SKM-1 (cell line): ENCODE results near the gene NT5C3A.
"Not testable (repeated sequence)": the region's sequence is repeated elsewhere in the genome, so short reads cannot be mapped to it uniquely, and the experiment has no call there.

ENCODE experiments used
- DNase-seq: peaks from one replicate; lab custom pipeline; 2025; ENCODE audit not compliant: unreplicated experiment; lab: John Stamatoyannopoulos, UW

The NT5C3A gene

DNA sequence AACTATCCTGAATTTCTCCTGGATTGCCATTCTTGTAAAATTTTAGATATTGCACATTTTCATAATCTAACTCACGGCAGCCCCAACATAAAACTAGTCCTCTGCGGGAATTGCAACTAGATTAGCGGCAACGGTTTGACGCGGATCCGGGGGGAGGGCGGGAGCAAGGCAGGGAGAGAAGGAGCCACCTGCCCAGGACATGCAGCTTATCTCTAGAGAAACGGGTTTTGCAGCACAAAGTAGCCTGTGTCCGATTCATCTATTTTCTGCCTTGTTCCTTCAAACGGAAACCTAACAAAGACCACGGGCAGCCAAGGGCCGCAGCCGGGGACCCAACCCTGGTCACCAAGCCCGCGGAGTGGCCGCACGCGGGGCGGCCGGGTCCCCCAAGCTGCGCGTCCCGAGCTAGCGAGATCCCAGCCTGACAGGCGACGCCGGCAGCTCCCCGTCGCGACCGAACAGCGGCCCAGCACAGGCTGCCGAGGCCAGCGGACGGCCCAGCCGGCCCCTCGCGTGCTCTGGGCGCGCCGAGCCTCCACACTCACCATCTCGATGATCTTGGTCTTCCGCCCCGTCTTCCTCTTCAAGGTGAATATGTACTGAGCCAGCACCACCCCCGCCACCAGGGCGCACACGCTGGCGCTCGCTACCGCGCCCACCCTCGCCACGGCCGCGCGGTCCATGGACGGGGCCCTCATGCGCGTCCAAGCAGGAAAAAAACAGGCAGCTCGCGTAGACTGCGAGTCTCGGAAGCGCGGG, at the start of gene NT5C3A:
TSS of gene NT5C3A (minus strand) at position 754 of the 759 bp plus-strand sequence. CDS start at position 683, 71 bp downstream.
- no peak for DNase-seq

DNA sequence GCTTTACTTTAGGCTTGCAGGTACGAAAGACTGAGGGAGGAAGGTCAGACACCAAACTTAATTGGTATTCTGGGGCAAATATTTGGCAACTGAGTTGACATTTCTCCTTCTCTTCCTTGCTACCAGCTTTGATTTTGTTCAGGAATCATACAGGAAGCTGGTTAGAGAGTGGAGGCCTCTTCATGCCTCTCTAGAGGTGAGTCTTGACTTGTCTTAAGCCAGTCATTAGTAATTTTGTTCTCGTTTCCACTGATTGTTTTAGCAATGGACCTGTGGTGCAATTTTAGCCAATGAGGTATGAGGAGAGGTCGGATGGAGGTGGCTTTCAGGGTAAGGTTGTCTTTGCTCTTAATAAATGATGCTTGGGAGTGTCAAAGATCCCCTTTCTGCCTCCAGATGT, 49.0 kb upstream of the NT5C3A start:
- DNase-seq, result no peak

DNA sequence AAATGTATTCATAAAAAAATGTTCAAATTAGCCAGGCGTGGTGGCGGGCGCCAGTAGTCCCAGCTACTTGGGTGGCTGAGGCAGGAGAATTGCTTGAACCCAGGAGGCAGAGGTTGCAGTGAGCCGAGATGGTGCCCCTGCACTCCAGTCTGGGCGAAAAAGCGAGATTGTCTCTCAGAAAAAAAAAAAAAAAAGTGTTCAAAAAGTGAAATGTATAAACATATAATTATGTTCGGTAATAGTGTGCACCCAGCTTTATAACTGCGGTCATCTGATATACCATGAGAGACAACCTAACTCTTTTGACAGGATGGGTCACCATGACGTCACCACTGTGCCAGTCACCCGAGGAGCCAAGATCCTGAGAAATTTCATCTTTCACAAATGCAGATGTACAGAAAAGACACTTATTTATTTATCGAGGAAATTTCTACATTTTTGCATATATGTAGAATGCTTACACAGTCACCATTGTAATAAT, 47.2 kb upstream of the NT5C3A start:
- DNase-seq, result no peak

DNA sequence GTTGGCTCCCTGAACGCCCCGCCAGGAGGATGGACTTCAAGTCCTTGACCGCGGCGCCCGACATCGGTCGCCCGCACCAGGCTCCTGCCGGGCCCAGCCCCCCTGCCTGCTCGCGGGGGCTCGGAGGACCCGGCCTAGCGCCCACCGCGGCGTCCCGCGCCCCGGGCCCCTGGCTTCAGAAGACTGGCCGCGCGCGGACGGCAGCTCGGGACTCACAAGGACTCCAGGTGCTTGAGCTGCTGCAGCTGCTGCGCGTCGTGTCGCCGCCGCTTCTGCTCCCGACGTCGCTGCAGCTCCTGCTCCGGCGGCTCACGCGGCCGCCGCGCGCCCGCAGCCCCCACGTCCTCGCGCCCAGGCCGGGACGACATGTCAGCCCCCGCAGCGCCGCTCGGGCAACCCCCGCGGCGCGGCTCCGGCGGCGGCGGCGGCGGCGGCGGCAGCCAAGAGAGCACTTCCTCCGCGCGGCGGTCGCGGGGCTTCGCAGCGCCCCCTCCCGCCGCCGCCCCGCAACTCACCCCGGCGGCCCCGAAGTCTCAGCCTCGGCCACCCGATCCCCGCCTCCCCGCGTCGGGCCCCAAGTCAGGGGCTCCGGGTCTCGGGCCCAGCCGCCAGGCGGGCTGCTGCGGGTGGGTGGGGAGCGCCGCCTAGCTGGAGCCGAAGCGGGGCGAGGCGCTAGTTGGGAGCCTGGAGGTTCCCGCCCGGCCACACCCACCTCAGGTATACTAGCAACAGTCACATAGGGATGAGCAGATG, 46.6 kb upstream of the NT5C3A start, which contains the start of gene RP9:
TSS of gene RP9 (minus strand) at position 400 of the 753 bp plus-strand sequence. CDS start at position 368, 32 bp downstream.
- peak; percentile 52 for DNase-seq

DNA sequence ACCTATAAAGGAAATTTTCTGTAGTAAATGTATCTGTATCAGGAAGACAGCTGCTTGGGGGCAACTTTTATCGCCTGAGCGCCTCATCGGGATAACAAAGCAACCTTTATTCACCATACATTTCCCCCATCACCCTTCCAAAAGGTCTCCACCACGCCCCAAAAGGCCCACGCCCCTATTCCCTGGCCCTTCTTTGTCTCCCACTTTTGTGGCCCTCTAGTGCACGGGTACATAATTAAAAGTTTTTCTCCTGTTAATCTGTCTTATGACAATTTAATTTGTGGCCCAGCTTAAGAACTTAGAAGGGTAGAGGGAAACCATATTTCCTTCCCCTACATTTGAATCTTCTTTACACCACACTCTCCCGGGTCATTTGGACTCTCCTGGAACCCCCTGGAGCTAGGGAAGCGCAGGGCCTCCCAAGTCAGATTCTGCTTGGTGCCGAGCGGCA, 46.0 kb upstream of the NT5C3A start:
- DNase-seq, result no peak

DNA sequence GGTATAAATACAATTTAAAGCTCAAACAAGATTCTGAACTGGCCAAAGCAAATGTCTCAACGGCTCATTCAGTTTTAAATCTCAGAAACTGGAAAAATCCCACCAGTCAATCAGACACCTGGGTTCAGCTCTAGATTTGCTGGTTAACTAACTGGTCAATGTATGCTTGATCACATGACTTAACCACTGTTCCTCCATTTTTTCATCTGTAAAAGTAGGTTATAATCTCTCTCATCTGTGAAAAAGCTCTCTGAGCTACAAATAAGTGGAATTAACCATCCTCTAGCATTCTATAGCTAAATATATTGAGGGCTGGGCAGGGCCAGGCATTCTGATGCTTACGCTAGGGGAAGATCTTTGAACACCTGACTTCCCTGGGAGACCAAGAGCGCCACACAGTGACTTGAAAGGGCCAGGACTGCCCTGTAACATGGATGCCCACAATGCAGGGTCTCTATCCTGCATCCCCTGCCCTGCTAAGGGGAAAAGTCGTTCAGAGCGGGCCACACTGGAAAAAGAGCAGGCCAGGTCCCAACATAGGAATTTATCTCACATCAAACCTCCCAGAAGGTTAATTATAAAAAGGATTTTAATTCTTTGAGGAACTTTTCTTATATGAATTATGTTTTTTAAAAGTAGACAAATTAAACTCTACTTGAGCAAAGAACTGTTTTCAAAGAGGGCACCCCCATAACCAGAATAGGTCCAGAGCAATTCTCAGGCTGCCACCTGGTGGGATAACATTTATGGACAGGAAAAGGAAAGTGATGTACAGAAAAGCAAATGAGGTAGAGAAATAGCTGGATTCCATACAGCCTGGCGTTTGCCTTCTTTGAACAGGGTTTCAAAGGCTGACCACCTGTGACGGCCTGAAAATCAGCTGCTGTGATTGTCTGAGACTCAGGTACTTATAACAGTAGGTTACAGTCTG, 44.8 kb upstream of the NT5C3A start:
- no peak for DNase-seq

DNA sequence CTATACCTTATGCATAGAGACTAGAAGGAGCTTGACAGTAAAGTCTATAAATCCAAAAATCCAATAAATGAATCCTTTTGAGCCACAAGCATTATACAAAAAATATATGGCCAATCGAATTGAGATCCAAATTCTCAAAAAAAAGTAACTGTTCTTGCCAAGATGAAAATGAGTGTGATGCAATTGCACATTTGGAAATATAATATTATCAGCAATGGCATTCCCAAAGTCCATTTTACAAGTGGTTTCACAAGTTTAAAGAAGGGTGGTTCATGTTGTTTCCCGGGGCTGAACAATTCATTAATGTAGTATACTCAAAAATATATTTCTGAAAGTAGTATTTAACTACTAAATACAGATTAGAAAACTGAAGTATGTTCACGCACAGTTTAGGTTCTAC, 39.3 kb upstream of the NT5C3A start:
- no peak for DNase-seq

DNA sequence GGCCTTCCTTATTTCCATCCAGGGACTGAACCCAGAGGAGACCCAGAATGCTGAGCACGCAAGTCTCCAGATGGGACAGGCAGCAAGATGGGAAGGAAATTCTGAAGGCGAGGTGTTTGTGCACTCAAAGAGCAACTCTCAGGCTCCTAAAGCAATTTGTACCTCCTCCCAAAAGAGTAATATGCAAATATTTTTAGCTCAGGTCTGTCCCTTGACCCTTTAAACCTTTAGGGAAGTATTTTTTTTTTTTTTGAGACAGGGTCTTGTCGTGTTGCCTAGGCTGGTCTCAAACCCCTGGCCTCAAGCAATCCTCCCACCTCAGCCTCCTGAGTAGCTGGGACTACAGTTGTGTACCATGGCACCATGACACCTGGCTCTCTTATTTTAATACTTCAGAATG, 38.2 kb upstream of the NT5C3A start:
- DNase-seq, result no peak

DNA sequence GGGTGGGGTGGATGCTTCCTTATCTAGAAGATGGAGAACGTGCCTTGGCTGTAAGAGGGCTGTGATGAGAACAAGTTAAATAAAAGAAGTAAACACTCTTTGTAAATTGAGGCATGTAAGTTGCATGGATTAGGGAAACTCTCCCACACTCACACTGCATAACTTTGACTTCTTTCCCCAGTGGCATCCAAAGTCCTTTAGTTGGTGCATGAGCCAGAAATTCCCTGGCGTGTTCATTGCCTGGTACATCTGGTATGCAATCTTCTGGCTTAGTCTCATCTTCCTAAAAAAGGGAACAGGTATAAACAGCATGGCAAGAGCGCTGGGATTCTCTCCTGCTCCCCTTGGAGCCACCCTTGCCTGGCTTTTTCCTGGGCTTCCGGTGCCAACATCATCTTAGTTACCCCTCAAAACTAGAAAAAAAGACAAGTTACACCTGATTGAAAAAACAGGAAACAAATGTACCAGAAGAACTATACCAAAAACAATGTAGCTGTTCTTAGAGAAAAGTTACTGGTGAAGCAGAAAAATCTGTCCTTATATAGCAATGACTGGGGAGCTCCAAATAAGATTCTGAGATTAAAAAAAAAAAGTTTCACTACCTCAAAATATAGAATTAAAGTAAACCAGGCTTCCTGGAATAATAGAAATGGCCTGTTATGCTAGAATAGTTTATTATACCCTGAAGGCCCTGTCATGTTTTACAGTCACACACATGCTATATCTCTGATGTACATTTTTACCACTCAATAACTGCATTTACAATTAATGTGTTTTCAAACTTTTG, 36.8 kb upstream of the NT5C3A start:
- no peak for DNase-seq

DNA sequence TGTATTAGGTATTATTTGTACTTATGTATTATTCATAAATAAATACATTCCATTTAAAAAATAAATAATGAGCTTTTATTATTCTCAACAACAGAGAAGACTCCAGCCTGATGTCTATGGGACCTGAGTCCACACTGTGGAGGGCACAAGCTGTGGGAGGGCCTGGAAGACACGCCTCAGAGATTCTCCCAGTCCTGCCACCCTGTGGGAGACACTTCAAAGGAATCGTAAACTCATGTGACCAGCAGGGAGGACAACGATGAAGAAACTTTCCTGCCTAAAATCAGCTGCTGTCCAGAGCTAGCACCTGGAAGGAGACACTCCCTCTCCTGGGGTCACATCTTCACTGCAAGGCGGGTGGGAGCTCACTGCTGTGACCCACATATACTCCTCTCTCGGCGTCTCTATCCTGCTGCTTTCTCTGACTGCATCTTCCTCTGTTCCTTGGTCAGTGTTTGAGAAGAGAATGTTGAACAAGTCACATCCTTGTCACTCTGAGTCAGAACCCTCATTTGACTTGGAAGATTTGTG, 32.2 kb upstream of the NT5C3A start:
- not testable (repeated sequence) for DNase-seq

DNA sequence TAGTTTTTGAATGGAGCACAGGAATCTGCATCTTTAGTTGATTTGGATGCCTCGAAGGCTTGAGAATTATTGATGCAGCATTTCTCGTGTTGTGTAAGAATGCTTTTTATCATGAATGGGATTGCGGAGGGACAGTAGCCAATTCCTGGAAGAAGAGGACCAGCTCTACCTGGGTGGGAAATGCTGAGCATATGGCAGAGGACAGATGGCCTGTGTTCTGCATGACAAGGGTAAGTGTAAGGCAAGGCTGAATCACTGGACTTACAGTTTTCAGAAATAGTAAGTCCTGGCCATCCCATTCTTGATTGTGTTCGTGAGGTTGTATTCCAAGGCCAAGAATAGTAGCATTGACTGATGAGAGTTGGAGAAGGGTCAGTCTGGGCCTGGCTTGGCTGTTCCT, 30.7 kb upstream of the NT5C3A start:
- DNase-seq, result no peak

DNA sequence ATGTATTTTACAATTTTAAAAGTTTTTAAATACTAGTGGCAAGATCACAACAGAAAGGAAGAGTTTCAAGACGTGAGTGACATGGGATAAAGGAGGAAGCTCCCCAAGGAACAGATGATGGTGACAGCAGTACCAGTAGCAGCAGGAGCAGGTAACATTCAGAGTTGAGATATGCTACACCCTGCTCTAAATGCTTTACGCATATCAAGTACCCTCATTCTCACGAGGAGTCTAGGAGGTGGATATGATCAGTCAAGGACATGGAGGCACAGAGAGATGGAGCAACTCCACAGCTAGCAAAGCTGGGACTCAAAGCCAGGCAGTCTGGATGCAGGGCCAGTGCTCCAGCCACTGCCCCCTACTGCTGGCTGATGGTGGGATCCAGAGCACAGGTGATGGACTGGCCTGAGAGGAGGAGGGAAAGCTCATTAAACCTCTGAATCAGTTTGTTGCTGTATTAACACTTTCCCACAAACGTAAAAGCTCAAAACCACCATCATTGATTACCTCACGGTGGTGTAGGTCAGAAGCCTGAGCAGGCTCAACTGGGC, 29.1 kb upstream of the NT5C3A start:
- no peak for DNase-seq

DNA sequence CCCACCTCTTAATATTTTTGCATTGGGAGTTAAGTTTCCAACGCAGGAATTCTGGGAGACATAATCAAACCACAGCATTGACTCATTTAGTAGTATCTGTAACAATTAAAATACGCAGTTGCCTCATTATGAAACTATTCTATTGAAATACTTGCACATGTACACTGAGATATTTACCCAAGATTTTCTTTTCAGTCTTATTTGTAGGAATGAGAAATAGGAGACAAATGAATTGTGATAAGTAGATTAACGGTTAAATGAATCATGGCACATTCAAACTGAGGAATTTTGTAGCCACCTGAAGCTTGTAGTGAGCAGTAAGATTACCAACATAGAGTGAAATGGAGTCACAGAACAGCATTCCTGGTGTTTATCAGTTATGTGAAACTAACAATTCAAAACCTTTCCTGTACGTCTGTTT, 28.5 kb upstream of the NT5C3A start:
- no peak for DNase-seq

DNA sequence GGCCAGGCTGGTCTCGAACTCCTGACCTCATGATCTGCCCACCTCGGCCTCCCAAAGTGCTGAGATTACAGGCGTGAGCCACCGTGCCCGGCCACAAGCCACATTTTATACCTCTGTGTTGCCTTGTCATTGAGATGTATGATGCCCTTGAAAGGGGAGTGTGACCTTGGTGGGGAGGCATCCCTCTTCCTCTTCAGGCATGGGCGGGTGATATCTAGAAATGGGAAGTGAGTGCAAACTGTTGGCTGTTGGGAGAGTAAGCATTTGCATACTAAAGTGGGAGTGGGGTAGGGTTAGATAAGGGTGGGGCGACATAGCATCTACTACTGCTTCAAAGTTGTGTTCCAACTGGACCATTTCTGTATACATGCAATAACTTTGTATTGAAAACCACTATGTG, 26.6 kb upstream of the NT5C3A start:
- DNase-seq, result no peak

DNA sequence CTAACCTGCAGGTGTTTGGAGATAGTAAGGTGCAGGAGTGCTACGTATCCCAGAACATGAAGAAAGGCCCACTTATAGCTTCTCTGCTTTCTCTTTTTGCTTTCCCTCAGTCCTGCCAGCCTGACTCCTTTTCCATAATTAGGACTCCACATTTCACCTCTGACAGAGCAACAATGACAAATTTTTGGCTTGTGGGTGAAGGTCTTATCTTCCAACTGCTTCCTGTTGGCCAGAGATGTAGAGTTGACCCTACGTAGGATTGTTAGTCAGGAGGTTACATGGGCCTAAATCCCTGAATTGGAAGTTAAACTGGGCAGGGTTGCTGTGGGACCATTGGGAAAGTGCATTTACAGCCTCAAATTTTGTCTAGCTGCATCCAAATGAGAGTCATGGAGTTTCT, 25.3 kb upstream of the NT5C3A start:
- DNase-seq, result no peak

DNA sequence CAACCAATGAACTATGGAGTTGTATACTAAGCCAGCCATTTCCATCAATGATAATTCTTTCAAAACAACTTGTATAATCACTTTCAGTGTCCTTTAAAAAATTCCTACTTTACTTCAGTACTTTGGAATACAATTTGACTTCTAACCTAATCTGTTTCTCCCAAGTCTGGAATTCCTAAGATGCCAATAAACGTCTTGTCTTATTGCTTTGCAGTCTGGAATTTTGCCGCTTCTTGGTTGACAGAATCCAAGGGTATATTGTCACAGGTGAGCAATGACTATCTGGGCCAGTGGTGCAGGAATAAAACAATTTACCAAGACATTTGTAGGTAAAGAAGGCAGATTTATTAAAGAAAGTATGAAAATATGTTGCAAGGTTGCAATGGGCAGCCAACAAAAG, 24.8 kb upstream of the NT5C3A start:
- no peak for DNase-seq

DNA sequence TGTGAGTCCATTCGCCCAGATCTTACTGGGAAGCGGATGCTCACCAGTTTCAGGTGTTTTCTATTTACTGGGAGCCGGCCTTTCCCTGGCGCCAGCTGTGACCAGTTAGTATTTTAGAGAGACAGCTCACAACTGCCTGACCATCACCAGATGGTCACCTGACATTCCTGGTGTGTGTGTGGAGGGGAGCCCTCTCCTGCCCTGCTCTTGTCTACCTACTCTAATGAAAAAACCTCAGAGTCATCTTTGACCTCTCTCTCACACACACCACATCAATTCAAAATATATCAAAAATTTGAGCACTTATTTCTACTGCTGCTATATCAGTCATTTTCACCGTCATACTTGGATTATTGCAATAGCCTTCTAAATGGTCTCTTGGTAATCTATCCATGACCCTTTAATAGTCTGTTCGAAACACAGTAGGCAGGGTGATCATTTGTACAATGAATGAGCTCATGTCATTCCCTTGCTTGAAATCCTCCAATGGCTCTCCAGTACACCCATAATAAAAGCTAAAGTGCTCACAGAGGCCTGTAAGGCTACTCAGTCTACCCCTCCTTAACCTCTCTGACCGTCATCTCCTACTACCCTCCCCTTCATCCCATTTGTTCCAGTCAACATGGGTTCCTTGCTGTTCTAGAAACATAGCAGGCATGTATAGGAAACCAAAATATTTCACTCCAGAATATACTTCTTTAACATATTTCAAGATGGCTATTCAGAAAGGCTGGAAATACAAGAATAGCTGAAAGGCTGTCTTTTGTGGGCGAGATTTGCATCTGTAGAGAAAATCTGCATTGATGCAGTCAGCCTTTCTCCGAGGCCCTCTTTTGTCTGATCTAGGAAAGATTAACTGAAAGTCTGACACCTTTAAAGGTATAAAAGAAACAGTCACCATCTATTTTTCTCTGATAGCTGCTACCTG, 17.5 kb upstream of the NT5C3A start:
- DNase-seq, result no peak

DNA sequence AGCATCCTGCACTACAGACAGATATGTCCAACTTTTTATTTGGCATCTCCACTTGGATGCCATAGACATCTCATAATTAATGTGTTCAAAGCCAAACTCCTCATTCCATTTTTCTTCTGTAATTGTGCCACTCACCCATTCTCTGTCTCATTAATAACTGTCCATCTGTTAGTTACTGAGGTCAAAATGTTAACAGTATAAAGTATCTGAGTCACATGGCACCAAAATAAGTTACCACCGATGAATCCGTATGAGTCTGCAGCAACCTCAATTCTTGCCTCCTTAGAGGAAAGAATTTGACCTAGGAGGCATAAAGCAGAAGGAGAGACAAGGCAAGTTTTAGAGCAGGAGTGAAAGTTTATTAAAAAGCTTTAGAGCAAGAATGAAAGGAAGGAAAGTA, 16.5 kb upstream of the NT5C3A start:
- DNase-seq, result no peak

DNA sequence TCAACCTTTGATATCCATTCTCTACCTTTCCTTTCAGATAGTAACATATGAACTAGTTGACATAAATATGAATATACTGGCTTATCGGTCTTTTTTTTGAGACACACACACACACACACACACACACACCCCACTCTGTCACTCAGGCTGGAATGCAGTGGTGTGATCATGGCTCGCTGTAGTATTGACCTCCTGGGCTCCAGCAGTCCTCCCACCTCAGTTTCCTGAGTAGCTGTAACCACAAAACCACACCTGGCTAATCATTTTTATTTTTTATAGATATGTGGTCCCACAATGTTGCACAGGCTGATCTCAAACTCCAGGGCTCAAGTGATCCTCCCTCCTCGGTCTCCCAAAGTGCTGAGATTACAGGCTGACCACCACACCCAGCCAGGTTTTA, 14.2 kb upstream of the NT5C3A start:
- DNase-seq, result no peak
